ENCODE data around the gene DIS3L2. TPM values are rescaled to one million over a fixed set of nuclear protein-coding genes. Genes with fewer than 3 reads are reported as not detected.

DIS3L2 gene
- total RNA-seq, 4 donors from 2014 or later, result 16.1 to 26.7 (median 22.0) TPM

DNA sequence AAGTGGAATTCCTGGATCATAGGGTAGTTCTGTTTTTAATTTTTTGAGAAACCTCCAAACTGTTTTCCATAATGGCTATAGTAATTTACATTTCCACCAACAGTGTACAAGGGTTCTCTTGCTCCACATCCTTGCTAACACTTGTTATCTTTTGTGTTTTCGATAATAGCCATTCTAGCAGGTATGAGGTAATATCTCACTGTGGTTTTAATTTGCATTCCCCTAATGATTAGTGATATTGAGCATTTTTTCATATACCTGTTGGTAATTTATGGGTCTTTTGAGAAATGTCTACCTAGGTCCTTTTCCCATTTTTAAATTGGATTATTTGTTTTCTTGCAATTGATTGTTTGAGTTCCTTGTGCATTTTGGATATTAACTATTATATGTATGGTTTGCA is 39.6 kb downstream of the DIS3L2 start:
- TF ChIP-seq, protein P1, sequence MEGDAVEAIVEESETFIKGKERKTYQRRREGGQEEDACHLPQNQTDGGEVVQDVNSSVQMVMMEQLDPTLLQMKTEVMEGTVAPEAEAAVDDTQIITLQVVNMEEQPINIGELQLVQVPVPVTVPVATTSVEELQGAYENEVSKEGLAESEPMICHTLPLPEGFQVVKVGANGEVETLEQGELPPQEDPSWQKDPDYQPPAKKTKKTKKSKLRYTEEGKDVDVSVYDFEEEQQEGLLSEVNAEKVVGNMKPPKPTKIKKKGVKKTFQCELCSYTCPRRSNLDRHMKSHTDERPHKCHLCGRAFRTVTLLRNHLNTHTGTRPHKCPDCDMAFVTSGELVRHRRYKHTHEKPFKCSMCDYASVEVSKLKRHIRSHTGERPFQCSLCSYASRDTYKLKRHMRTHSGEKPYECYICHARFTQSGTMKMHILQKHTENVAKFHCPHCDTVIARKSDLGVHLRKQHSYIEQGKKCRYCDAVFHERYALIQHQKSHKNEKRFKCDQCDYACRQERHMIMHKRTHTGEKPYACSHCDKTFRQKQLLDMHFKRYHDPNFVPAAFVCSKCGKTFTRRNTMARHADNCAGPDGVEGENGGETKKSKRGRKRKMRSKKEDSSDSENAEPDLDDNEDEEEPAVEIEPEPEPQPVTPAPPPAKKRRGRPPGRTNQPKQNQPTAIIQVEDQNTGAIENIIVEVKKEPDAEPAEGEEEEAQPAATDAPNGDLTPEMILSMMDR (IDR thresholded peaks at IDR 0.05), result no peak
- no peak for TF ChIP-seq EP300 (IDR thresholded peaks at IDR 0.05)
- TF ChIP-seq POLR2AphosphoS5 (IDR thresholded peaks at IDR 0.05), result no peak
- no peak for TF ChIP-seq POLR2A (IDR thresholded peaks at IDR 0.05; ENCODE audit: low read depth)
- 100% methylated on average over 1 of the region's 1 CpG for WGBS

DNA sequence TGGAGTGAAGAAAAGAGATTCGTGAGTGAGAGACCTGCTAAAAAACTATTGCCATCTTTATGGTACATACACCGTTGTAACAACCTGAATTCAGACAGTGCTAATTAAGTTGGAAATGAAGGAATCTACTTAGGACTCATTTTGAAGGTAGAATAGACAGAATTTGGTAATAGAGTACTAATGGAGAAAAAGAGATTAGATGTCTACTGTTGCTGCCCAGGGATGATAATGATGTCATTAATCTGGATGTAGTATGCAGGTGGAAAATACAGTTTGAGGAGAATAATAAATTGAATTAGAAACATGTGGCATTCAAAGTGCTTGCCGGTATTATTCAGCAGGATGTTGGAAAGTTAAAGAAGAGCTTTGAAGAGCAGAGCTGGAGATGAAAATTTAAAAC is 44.7 kb downstream of the DIS3L2 start:
- TF ChIP-seq, protein P1 (IDR thresholded peaks at IDR 0.05), result no peak
- no peak for TF ChIP-seq POLR2A (IDR thresholded peaks at IDR 0.05; ENCODE audit: low read depth)
- no peak for TF ChIP-seq EP300 (IDR thresholded peaks at IDR 0.05)
- no peak for TF ChIP-seq POLR2AphosphoS5 (IDR thresholded peaks at IDR 0.05)
- no peaks in the 10 kb centered on the region for H3K27me3 ChIP-seq
- H3K4me1 ChIP-seq, result no peaks in the 10 kb centered on the region
- no peaks in the 10 kb centered on the region for H3K9me3 ChIP-seq
- no peak overlapping the region for H3K4me3 ChIP-seq
- 97% methylated on average over 3 of the region's 3 CpGs for WGBS
- intact Hi-C loops (cut with DNase I), result no loop called here
- no peaks in the 10 kb centered on the region for H3K36me3 ChIP-seq
- H3K27ac ChIP-seq (replicated peaks in 1 of 4), result no peak overlapping the region
- no peak for DNase-seq (ENCODE audit: extremely low spot score)

More for the DNA sequence above, 39.6 kb downstream of the DIS3L2 start:
- Histone ChIP-seq H3K4me3 (no peak overlapping the region), H3K27ac (replicated peaks in 1 of 4) (no peak overlapping the region), H3K27me3 (no peaks in the 10 kb centered on the region), H3K4me1 (peaks cover 0 to 7% (median 3%) of the 10 kb centered on the region in 4 donors), H3K36me3 (no peaks in the 10 kb centered on the region), H3K9me3 (no peaks in the 10 kb centered on the region)
- DNase-seq (ENCODE audit: extremely low spot score), result no peak
- intact Hi-C loops (cut with DNase I), result no loop called here

DNA sequence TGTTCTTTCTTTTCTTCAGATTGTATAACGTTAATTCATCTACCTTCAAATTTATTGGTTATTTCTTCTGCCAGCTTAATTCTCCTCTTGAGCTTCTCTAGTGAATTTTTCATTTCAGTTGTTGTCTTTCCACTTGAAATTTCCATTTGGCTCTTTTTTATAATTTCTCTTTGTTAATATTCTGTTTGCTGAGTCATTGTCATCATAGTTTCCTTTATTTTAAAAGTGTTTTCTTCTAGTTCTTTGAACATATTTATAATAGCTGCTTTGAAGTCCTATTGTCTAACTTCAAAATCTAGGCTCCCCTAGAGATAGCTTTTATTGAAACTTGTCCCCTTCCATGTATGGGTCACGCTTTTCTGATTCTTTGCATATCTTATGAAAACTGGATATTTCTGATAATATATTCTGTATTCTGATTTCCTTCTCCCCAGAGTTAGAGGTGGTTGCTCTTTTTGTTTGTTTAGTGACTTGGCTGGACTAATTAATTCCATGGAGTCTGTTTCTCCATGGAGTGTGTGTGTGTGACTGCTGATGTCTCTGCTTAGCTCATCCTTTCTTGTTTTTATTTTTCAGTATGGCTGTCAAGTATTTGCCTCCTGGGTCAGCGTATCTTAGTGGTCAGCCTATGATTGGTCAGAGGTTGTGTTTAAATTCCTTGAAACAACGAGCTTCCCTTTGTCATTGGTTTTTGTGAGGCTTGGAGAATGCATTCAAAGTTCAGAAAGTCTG is 47.6 kb downstream of the DIS3L2 start:
- Histone ChIP-seq H3K4me1 (peaks cover 8 to 9% (median 8%) of the 10 kb centered on the region in 4 donors), H3K9me3 (no peaks in the 10 kb centered on the region), H3K36me3 (no peaks in the 10 kb centered on the region), H3K4me3 (no peak overlapping the region), H3K27ac (replicated peaks in 1 of 4) (no peak overlapping the region), H3K27me3 (no peaks in the 10 kb centered on the region)
- DNase-seq (ENCODE audit: extremely low spot score), result no peak
- WGBS, result 89% methylated on average over 4 of the region's 4 CpGs
- TF ChIP-seq, protein P1 (IDR thresholded peaks at IDR 0.05), result no peak
- TF ChIP-seq EP300 (IDR thresholded peaks at IDR 0.05), result no peak
- no peak for TF ChIP-seq POLR2AphosphoS5 (IDR thresholded peaks at IDR 0.05)
- no peak for TF ChIP-seq POLR2A (IDR thresholded peaks at IDR 0.05; ENCODE audit: low read depth)
- intact Hi-C loops (cut with DNase I), result no loop called here

DNA sequence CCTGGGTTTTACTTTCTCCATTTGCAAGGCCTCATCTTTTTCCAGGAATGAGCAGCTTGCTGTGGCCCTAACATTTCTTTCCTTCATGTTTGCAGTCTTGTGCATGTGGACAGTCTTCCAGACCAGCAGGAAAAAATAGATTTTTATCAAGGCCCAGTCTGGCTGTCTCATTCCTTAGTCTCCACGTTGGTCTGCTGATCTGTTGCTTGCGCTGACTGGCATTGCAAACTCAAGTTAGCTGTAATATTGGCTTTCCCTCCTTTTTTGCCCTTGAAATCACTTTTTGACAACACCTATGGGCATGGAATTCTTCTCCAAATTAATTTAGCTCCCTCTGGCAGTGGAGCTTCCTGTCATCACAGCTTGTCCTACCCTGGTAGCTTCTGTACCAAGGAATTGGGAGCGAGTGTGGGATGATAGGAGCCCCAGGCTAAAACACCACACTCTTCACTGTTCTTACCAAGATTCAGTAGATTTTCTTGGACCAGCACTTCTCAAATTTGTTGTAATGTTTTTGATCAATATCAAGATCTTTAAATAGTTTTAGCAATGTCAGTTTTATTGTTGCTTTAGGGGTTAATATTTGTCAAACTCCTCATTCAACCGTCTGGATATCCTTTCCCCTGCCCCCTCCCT is 48.2 kb downstream of the DIS3L2 start:
- DNase-seq (ENCODE audit: extremely low spot score), result no peak
- Histone ChIP-seq H3K9me3 (no peaks in the 10 kb centered on the region), H3K4me3 (no peak overlapping the region), H3K36me3 (no peaks in the 10 kb centered on the region), H3K27ac (replicated peaks in 1 of 4) (no peak overlapping the region), H3K4me1 (peaks cover 9 to 15% (median 10%) of the 10 kb centered on the region in 4 donors), H3K27me3 (no peaks in the 10 kb centered on the region)
- TF ChIP-seq POLR2AphosphoS5 (IDR thresholded peaks at IDR 0.05), result no peak
- no peak for TF ChIP-seq POLR2A (IDR thresholded peaks at IDR 0.05; ENCODE audit: low read depth)
- TF ChIP-seq EP300 (IDR thresholded peaks at IDR 0.05), result no peak
- TF ChIP-seq, protein P1 (IDR thresholded peaks at IDR 0.05), result no peak
- 91% methylated on average over 4 of the region's 4 CpGs for WGBS
- intact Hi-C loops (cut with DNase I), result no loop called here

Measured in esophagus muscularis mucosa (tissue), 4 donors.